HG03060 (cell line): ENCODE results near the gene CNGB1.
"Not testable (repeated sequence)": the region's sequence is repeated elsewhere in the genome, so short reads cannot be mapped to it uniquely, and the experiment has no call there.

Experiments
- ATAC-seq: cut with Tn5 transposase; IDR thresholded peaks from one replicate; pipeline ENCODE4 v1.9.1; 2021; ENCODE audit warnings: low read depth, moderate number of reproducible peaks; ENCODE audit not compliant: unreplicated experiment

The CNGB1 gene

DNA sequence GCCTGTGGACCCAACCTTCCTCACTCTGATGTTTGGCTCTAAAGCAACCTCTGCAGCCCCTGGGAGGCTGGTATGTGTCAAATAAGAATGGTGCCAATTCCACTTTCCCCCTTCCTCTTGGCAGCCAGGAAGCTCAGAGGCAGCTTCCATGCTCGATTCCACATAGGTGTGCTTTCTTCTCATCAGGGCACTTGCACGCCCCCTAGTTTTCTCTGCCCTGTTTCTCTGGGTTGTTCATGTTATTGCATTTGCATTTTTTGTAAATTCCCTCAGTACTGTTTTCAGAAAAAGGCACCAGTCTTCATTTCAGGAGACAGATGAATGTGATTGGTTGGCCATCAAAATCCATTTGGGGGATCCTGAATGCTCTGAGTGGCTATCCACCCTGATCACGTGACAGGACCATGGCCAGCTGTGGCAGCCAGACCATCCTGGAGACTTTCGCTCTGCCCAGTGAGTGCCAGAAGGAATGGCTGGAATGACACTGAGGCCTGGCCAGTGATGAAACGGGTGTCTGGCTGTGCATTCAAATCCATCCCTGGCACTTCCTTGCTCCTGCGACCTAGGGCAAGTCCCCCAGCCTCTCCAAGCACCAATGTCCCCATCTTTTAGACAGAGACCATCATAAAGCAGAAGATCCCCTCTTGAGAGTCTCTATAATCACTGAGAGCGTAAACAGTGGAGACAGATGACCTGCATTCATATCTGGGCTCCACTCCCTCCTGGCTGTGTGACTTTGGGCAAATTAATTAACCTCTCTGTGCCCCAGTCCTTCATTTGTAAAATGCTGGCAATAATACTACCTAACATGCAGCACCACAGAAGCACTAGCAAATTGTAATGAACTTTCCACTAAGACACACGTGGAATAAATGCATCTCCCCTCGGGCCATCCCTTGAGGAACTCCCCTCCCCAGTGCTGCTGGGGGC lies 56.4 kb downstream of the CNGB1 start:
- no peak for ATAC-seq

- no peak for ATAC-seq
Observed at GRCh38 chr16:57912529-57913260, 58.2 kb downstream of the CNGB1 start.

GRCh38 chr16:57911743-57912142 lies 59.2 kb downstream of the CNGB1 start:
- no peak for ATAC-seq

GRCh38 chr16:57910696-57911095 lies 60.2 kb downstream of the CNGB1 start:
- ATAC-seq, result no peak

DNA sequence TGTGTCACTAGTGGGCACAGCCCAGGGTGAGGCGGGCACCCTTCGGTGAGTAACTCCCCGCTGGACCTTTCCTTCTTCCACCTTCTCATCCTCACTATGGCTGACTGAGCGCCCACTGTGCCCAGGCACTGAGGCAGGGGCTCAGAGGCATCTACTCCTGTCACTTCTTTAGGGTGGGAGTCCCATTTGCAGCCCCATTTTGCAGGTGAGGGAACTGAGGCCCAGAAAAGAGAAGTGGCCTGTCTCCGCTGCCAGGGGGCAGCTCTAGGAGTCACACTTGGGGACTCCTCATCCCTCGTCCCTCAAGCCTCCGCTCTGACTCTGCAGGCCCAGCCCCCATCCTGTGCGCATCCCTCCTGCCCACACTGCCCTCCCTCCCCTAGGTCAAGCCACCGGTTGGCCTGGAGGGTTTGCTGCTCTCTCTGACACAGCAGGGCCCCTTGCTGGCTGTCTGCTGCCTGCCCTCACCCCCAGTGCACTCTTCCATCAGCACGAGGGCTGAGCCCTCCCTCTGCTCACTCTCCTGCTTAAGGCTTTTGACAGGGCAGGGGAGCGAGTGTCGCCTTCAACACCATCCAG lies 62.4 kb downstream of the CNGB1 start:
- no peak for ATAC-seq

DNA sequence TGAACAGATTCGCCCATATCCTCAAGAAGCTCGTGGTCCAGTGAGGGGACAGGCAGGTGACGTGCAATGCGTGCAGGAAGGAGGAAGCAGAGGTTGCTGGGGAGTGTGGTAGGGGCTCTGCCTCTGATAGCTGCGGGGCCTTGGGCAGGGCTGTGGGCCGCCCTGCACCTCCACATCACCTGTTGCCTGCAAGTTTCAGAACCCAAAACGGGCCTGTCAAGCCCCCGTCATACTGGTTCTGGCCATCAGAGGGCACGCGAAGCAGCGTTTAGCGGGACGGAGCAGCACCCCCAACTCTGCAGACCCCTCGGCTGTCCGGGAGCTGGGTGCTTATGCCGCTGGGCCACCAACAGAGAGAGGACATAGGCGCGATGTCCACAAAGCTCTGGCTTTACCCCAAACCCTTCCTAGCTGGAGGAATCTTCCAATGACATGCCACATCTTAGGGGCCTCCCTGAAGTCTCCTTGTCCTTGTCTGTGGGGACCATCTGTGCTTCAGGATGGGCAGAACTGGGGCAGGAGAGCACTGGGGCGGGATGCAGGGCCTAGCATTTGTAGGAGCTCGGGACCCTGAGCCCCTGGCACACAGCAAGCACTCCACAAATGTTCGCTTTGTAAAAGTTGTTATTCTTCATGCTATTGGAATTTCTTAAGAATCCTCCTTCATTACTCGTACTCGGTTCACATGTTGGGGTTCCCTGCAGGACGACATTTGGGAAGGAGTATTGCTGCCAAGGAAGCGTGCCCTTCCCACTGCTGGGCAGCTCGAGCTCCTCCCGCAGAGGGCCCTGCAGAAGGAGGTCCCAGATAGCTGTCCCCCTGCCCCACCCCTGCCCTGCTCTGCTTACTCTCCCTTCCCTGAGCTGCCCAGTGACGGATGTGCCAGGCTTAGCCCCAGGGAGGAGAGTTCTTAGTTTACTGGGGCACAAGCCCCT lies 64.3 kb downstream of the CNGB1 start:
- no peak for ATAC-seq

GRCh38 chr16:57904101-57904500 lies 66.8 kb downstream of the CNGB1 start:
- ATAC-seq, result no peak

DNA sequence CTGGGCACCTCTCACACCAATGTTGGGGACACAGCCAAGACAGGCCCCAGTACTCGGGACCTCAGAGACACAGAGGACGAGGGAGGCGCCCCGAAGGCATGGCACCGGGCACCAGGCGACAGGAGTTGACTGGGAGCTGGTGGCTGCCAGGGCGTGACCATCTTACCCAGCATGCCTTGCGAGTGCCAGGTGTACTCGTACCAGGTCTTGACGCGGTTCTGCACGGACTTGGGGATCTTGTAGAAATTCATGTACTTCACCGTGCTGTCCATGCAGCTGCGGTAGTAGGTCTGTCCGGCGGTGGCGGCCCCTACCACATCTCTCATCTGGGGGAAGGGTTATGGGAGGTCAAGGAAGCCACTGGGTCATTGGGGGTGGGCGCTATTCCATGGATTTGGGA lies 67.3 kb downstream of the CNGB1 start:
- no peak for ATAC-seq

- ATAC-seq, result no peak
Observed at GRCh38 chr16:57901480-57902069, 69.4 kb downstream of the CNGB1 start.

- ATAC-seq, result no peak
Observed at GRCh38 chr16:57900796-57901479, 70.0 kb downstream of the CNGB1 start.

GRCh38 chr16:57899771-57900661 lies 70.9 kb downstream of the CNGB1 start:
- no peak for ATAC-seq

DNA sequence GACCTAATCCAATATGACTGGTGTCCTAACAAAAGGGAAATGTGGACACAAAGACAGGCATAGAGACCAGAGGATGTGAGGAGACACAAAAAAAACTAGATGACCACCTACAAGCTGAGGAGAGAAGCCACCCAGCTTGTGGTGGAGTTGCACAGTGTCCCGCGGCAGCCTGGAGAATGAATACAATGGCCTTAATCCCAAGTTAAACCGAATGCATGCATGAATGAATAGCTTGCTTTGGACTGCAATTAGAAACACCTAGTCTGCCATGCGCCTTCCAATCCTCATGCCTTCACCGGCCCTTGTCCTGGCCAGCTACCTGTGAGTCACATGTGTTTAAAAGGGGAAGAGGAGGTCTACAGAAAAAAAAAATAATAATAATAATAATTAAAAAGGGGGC lies 72.0 kb downstream of the CNGB1 start:
- no peak for ATAC-seq

GRCh38 chr16:57897996-57898395 lies 72.9 kb downstream of the CNGB1 start:
- ATAC-seq, result no peak

DNA sequence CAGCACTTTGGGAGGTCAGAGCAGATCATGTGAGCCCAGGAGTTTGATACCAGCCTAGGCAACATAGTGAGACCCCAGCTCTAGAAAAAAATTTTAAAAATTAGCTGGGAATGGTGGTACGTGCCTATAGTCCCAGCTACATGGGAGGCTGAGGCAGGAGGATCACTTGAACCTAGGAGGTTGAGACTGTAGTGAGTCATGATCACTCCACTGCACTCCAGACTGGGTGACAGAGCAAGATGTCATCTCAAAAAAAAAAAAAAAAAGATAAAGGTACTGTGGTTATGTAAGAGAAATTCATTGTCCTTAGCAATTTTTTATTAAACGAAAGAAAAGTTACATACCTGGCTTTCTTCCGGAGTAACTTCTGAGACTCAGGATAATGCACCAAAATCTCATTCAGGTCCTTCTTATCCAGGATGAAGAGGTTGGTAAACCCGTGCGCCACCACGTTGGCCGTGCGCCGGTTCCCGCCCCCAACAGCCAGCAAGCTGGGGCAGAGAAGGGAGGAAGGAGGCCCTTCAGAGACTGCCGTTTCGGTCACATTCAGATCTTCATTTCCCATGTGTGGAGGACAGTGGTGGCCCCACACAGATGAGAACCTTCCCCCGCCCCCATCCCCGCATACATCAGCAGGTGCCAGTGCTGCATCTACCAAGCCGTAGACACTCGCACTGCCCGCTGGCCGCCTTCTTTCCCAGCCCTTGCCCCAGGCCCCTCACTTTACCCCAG lies 73.7 kb downstream of the CNGB1 start:
- ATAC-seq, result no peak

GRCh38 chr16:57895081-57895547 lies 75.8 kb downstream of the CNGB1 start:
- ATAC-seq, result not testable (repeated sequence)

DNA sequence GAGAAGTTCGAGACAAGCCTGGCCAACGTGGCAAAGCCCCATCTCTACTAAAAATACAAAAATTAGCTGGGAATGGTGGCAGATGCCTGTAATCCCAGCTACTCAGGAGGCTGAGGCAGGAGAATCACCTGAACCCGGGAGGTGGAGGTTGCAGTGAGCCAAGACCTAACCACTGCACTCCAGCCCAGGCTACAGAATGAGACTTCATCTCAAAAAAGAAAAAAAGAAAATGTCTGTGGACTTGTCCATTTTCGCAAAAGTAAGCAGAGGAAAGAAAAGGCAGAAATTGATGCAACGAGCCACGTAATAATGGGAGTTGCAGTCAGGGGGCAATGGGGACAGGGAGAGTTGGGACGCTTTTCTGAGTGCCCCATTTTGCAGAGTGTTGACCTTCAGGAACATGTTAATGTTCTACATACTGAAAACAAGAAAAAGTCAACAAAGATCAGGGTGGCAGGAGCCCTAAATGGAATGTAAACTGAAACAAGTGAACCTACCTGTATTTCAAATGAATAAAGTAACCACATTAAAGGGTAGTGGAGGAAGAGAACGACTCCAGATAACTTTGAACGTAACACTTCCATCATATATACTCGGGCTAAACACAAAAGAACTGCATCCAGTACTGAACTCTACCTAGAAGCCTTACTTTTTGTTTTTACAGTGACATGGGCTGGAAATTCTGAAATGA lies 76.4 kb downstream of the CNGB1 start:
- no peak for ATAC-seq
